NCI-H82 treated with DMSO at 0.1 percent for 48 hours (cell line): ENCODE measurements around the gene SPPL2C.

Source experiments
- DNase-seq: peaks from one replicate; lab custom pipeline; 2025; ENCODE audit not compliant: unreplicated experiment; lab: John Stamatoyannopoulos, UW

Gene SPPL2C

GRCh38 chr17:45874151-45874550 lies 29.5 kb downstream of the SPPL2C start:
- DNase-seq: no peak

DNA sequence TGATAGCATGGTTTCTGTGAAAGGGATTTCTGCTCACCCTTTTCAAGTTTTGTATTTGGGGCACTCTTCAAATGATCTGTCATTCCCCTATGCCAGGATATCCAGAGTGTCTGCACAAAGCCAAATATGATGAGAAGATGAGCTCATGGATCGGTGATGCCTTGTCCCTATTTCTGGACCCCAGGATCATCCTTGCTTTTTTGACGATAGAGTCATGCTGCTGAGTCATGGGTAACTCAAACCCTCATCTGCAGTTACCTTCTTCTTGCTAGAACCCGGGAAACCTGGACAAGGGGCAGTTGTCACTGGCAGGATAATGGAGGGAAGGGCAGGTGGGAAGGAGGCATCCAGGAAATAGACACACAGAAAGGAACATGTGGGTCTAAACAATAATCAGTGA lies 31.9 kb downstream of the SPPL2C start:
- DNase-seq: no peak

GRCh38 chr17:45877467-45877866 lies 32.8 kb downstream of the SPPL2C start:
- DNase-seq: no peak

- no peak for DNase-seq
Measured at GRCh38 chr17:45883063-45883462, 38.4 kb downstream of the SPPL2C start.

- DNase-seq: no peak
Measured at GRCh38 chr17:45886852-45887251, 42.2 kb downstream of the SPPL2C start.

GRCh38 chr17:45888392-45888791 lies 43.7 kb downstream of the SPPL2C start:
- DNase-seq: no peak

GRCh38 chr17:45889579-45889978 lies 44.9 kb downstream of the SPPL2C start:
- DNase-seq: no peak

- DNase-seq: no peak
Measured at GRCh38 chr17:45893725-45894021, 49.0 kb downstream of the SPPL2C start.

- peak; percentile 74 for DNase-seq
Measured at GRCh38 chr17:45894022-45894784, 49.5 kb downstream of the SPPL2C start, which contains the start of gene MAPT. MAPT (plus strand) TSS chr17:45894554; CDS start chr17:45962338, 67,784 bp downstream.

- no peak for DNase-seq
Measured at GRCh38 chr17:45895304-45895968, 50.8 kb downstream of the SPPL2C start.

DNA sequence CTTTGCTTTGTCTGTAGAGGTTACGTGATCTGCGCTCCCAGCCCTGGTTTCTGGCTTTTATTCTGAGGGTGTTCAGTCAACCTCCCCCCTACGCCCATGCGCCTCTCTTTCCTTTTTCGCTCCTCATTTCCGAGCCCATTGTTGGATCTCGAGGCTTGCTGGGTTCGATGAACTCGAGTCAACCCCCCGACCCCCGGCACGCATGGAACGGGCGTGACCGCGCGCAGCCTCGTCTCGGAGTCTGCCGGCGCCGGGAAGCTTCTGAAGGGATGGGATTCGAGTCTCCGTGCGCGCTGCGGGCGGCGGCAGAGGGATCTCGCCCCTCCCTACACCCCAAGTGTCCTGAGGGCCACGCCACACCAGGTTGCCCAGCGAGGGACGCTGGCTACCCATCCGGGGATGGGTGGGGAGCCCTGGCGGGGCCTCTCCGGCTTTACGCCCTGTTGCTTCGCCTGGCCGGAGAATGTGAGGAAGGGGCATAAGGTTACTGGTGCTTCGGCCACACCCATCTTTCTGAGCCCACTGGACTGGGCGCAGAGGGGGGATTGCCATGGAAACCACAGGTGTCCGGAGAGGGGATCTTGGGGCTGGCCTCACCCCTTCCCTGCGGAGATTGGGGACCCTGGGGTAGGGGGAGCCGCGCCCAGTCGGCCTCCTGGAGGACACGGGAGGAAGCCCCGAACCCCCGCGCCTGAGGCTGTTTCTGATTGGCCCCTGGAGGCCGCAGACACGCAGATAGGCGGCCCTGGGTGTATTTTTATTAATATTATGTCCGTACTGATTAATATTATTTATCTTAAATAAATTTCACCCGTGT lies 51.5 kb downstream of the SPPL2C start:
- DNase-seq: no peak
